WTC11 (cell line): Measurements from ENCODE around the gene MRGPRX2. TPM values are rescaled to one million over a fixed set of nuclear protein-coding genes. Genes with fewer than 3 reads are reported as not detected.

Source experiments
- ATAC-seq: fragments of 200-7000 bp; cut with Tn5 transposase; 2 replicates; pipeline ENCODE4 v1.10.0; 2021; ENCODE audit warnings: mild to moderate bottlenecking, moderate library complexity
- CTCF ChIA-PET: fragments of 300-600 bp; sonication (Branson Sonifier 250); formaldehyde crosslinking; loops from one replicate; lab custom pipeline; 2021; ENCODE audit warnings: antibody characterized with exemption; lab: Charles Lee
- POLR2A ChIA-PET: fragments of 350-600 bp; sonication (Branson Sonifier 250); formaldehyde crosslinking; loops from one replicate; lab custom pipeline; 2021; ENCODE audit warnings: antibody characterized with exemption; lab: Charles Lee
- DNase-seq: peaks from one replicate; pipeline ENCODE4 v3.0.0; 2021; ENCODE audit warnings: low spot score
- H3K27ac Mint-ChIP-seq: 2 replicates; pipeline ENCODE4 v1.8.0; 2021; ENCODE audit warnings: mixed read lengths
- H3K27me3 Mint-ChIP-seq: 2 replicates; pipeline ENCODE4 v1.8.0; 2021; ENCODE audit warnings: low read depth, mild to moderate bottlenecking, moderate library complexity, mixed read lengths
- H3K36me3 Mint-ChIP-seq: 2 replicates; pipeline ENCODE4 v1.8.0; 2021; ENCODE audit warnings: mixed read lengths
- H3K4me1 Mint-ChIP-seq: 2 replicates; pipeline ENCODE4 v1.8.0; 2022; ENCODE audit warnings: mixed read lengths
- H3K4me3 Mint-ChIP-seq: 2 replicates; pipeline ENCODE4 v1.8.0; 2021; ENCODE audit warnings: mild to moderate bottlenecking, moderate library complexity, mixed read lengths
- H3K9me3 Mint-ChIP-seq: 2 replicates; pipeline ENCODE4 v1.8.0; 2021; ENCODE audit warnings: mixed read lengths
- AFF4 ChIP-seq: sonication (generic); formaldehyde crosslinking; IDR thresholded peaks from 2 replicates; pipeline ENCODE4 v1.8.1; 2023; ENCODE audit warnings: mild to moderate bottlenecking, missing genetic modification reagents, borderline replicate concordance
- CREB1 ChIP-seq: sonication (generic); formaldehyde crosslinking; IDR thresholded peaks from 2 replicates; pipeline ENCODE4 v1.8.0; 2023; ENCODE audit warnings: mild to moderate bottlenecking, missing genetic modification reagents
- CTCF ChIP-seq: fragments of 200-600 bp; IDR thresholded peaks from 2 replicates; pipeline ENCODE4 v1.8.0; 2022; ENCODE audit warnings: antibody characterized with exemption
- E2F4 ChIP-seq: sonication (generic); formaldehyde crosslinking; IDR thresholded peaks from 2 replicates; pipeline ENCODE4 v1.8.1; 2022; ENCODE audit warnings: low read depth, mild to moderate bottlenecking, moderate library complexity, missing genetic modification reagents, borderline replicate concordance
- ESRRA ChIP-seq: sonication (generic); formaldehyde crosslinking; IDR thresholded peaks from 2 replicates; pipeline ENCODE4 v1.8.1; 2022; ENCODE audit warnings: mild to moderate bottlenecking, missing genetic modification reagents, borderline replicate concordance
- ETV6 ChIP-seq: sonication (generic); formaldehyde crosslinking; IDR thresholded peaks from 2 replicates; pipeline ENCODE4 v1.8.1; 2022; ENCODE audit warnings: mild to moderate bottlenecking, missing genetic modification reagents
- FOXJ3 ChIP-seq: sonication (generic); formaldehyde crosslinking; IDR thresholded peaks from 2 replicates; pipeline ENCODE4 v1.9.0; 2021; ENCODE audit warnings: missing genetic modification reagents, mild to moderate bottlenecking, borderline replicate concordance
- GTF2I ChIP-seq: fragments of 250-450 bp; sonication (Bioruptor Pico); conservative IDR thresholded peaks from 2 replicates; pipeline ENCODE4 v1.4.0; 2021; ENCODE audit warnings: mild to moderate bottlenecking
- KAT7 ChIP-seq: sonication (generic); formaldehyde crosslinking; IDR thresholded peaks from 2 replicates; pipeline ENCODE4 v1.8.1; 2023; ENCODE audit warnings: missing genetic modification reagents, mild to moderate bottlenecking, borderline replicate concordance
- NFATC4 ChIP-seq: fragments of 250-450 bp; sonication (Bioruptor Pico); IDR thresholded peaks from 2 replicates; pipeline ENCODE4 v1.9.0; 2021; ENCODE audit warnings: mild to moderate bottlenecking
- NR1H2 ChIP-seq: sonication (generic); formaldehyde crosslinking; IDR thresholded peaks from 2 replicates; pipeline ENCODE4 v1.9.0; 2021; ENCODE audit warnings: mild to moderate bottlenecking, moderate library complexity, missing genetic modification reagents
- STAT6 ChIP-seq: sonication (generic); formaldehyde crosslinking; conservative IDR thresholded peaks from 2 replicates; pipeline ENCODE4 v1.8.1; 2023; ENCODE audit warnings: mild to moderate bottlenecking, low read depth, missing genetic modification reagents, moderate library complexity
- TCF7 ChIP-seq: sonication (generic); formaldehyde crosslinking; IDR thresholded peaks from 2 replicates; pipeline ENCODE4 v1.8.0; 2022; ENCODE audit warnings: mild to moderate bottlenecking, low read depth, missing genetic modification reagents, moderate library complexity
- ZBTB21 ChIP-seq: sonication (generic); formaldehyde crosslinking; IDR thresholded peaks from 2 replicates; pipeline ENCODE4 v1.8.1; 2023; ENCODE audit warnings: mild to moderate bottlenecking, missing genetic modification reagents, borderline replicate concordance
- total RNA-seq: library from RNA; stranded (reverse); gene quantifications from 3 replicates; pipeline ENCODE4 v1.2.3, GENCODE V29; 2021
- TF ChIP-seq, protein P1 (sequence below): sonication (generic); formaldehyde crosslinking; IDR thresholded peaks from 2 replicates; pipeline ENCODE4 v1.8.0; 2022; ENCODE audit warnings: missing genetic modification reagents
- TF ChIP-seq, protein P2 (sequence below): sonication (generic); formaldehyde crosslinking; IDR thresholded peaks from 2 replicates; pipeline ENCODE4 v1.8.0; 2022; ENCODE audit warnings: mild to moderate bottlenecking, missing genetic modification reagents
- TF ChIP-seq, protein P3 (sequence below): sonication (generic); formaldehyde crosslinking; conservative IDR thresholded peaks from 2 replicates; pipeline ENCODE4 v1.8.1; 2022; ENCODE audit warnings: mild to moderate bottlenecking, missing genetic modification reagents

Gene MRGPRX2
- total RNA-seq, 1 experiment from 2014 or later, result not detected

DNA sequence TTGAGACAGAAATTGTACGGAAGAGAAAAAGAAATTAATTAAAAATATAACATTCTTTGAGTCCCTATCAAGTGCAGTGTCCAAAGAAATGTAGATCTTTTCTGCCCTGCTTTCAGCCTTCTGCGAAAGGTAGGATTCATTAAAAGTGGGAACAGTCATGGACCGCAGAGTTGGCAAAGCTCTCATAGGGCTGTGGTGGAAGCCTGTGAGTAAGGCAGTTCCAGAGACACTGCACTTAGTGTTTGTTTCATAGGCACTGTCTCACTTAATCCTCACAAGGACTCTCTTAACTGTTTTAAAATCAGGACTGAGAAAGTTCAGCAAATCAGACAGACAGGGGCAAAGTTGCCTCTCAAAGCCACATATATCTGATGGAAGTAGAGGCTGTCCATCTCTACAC, 5.5 kb downstream of the MRGPRX2 start (continued):
- no peak for TF ChIP-seq CTCF
- no peak for TF ChIP-seq ZBTB21 (CRISPR knock-in tag)
- TF ChIP-seq, protein P1, sequence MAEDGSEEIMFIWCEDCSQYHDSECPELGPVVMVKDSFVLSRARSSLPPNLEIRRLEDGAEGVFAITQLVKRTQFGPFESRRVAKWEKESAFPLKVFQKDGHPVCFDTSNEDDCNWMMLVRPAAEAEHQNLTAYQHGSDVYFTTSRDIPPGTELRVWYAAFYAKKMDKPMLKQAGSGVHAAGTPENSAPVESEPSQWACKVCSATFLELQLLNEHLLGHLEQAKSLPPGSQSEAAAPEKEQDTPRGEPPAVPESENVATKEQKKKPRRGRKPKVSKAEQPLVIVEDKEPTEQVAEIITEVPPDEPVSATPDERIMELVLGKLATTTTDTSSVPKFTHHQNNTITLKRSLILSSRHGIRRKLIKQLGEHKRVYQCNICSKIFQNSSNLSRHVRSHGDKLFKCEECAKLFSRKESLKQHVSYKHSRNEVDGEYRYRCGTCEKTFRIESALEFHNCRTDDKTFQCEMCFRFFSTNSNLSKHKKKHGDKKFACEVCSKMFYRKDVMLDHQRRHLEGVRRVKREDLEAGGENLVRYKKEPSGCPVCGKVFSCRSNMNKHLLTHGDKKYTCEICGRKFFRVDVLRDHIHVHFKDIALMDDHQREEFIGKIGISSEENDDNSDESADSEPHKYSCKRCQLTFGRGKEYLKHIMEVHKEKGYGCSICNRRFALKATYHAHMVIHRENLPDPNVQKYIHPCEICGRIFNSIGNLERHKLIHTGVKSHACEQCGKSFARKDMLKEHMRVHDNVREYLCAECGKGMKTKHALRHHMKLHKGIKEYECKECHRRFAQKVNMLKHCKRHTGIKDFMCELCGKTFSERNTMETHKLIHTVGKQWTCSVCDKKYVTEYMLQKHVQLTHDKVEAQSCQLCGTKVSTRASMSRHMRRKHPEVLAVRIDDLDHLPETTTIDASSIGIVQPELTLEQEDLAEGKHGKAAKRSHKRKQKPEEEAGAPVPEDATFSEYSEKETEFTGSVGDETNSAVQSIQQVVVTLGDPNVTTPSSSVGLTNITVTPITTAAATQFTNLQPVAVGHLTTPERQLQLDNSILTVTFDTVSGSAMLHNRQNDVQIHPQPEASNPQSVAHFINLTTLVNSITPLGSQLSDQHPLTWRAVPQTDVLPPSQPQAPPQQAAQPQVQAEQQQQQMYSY (CRISPR knock-in tag), result no peak
- TF ChIP-seq, all 79 proteins: peak for 0

DNA sequence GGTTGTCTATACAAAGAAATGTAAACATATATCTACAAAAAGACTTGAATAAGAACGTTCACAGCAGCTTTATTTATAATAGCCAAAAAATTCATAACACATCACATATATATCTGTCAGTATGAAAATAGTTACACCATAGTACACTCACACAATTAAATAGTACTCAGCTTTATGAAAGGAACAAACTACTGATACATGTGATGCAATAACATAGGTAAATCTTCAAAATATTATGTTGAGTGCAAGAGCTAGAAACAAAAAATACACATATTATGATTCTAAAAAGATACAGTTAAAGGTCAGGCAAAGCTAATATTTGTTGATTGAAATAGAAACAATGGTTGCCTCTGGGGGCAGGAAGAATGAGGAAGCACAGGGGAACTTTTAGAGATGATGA, 6.6 kb downstream of the MRGPRX2 start:
- H3K36me3 Mint-ChIP-seq, result no peaks in the 10 kb centered on the region; the same call in 1 of the 2 replicates
- H3K27ac Mint-ChIP-seq, result no peak overlapping the region
- H3K4me1 Mint-ChIP-seq, result no peaks in the 10 kb centered on the region; the same call in 1 of the 2 replicates
- no peak for TF ChIP-seq AFF4 (CRISPR knock-in tag)
- TF ChIP-seq E2F4 (CRISPR knock-in tag), result no peak
- no peak for TF ChIP-seq STAT6 (CRISPR knock-in tag)
- TF ChIP-seq NFATC4, result no peak
- H3K9me3 Mint-ChIP-seq, result peaks cover 28% of the 10 kb centered on the region
- CTCF ChIA-PET, result interaction anchor here (0.8 kb wide), 1 partner anchor 278 kb away, joined by 3 read pairs; no protein-coding TSS in a partner anchor
- POLR2A ChIA-PET, result no interaction called here
- H3K27me3 Mint-ChIP-seq, result peaks cover 4% of the 10 kb centered on the region; the same call in 1 of the 2 replicates
- DNase-seq (no peak), ATAC-seq (no peak)
- no peak overlapping the region for H3K4me3 Mint-ChIP-seq

DNA sequence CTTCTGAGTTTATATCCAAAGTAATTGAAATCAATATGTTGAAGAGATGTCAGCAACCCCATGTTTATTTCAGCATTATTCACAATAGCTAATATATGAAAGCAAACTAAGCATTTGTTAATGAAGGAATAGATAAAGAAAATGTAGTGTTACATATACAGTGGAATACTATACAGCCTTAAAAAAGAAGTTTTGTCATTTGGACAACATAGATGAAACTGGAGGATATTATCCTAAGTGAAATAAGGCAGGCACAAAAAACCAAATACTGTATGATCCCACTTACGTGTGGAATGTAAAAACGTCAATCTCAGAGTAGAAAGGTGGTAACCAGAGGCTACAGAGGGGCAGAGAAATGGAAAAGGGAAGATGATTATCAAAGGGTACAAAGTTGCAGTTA, 10.2 kb downstream of the MRGPRX2 start:
- DNase-seq (no peak), ATAC-seq (no peak)
- Mint-ChIP-seq H3K9me3 (peaks cover 28% of the 10 kb centered on the region), H3K36me3 (no peaks in the 10 kb centered on the region; the same call in 1 of the 2 replicates), H3K4me1 (no peaks in the 10 kb centered on the region; the same call in 1 of the 2 replicates), H3K4me3 (no peak overlapping the region), H3K27me3 (peaks cover 7% of the 10 kb centered on the region), H3K27ac (no peak overlapping the region)
- CTCF ChIA-PET, result no interaction called here
- POLR2A ChIA-PET, result no interaction called here
- TF ChIP-seq CREB1 (CRISPR knock-in tag) (no peak), ETV6 (no peak), KAT7 (CRISPR knock-in tag) (no peak), NR1H2 (no peak), ESRRA (CRISPR knock-in tag) (no peak), TCF7 (no peak), FOXJ3 (no peak), GTF2I (CRISPR knock-in tag) (no peak)
- TF ChIP-seq, protein P2, sequence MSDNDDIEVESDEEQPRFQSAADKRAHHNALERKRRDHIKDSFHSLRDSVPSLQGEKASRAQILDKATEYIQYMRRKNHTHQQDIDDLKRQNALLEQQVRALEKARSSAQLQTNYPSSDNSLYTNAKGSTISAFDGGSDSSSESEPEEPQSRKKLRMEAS (CRISPR knock-in tag), result no peak
- TF ChIP-seq, protein P3, sequence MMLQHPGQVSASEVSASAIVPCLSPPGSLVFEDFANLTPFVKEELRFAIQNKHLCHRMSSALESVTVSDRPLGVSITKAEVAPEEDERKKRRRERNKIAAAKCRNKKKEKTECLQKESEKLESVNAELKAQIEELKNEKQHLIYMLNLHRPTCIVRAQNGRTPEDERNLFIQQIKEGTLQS (CRISPR knock-in tag), result no peak
